Liver (tissue), 9 donors: ENCODE results near the gene HEYL. TPM values are rescaled to one million over a fixed set of nuclear protein-coding genes. Genes with fewer than 3 reads are reported as not detected.

ENCODE experiments used
- DNase-seq: peaks from one replicate; pipeline ENCODE4 v3.0.0-alpha.2; 2017; ENCODE audit warnings: low spot score
- H3K27ac ChIP-seq, 2 donors: one replicate each; pipeline ENCODE4 v1.7.0; 2013; ENCODE audit warnings: inconsistent platforms in 2 of 2, low read length in 2 of 2, control low read depth in 1 of 2, low read depth in 1 of 2, mild to moderate bottlenecking in 1 of 2
- H3K27me3 ChIP-seq, 4 donors: one replicate each; pipeline versions ENCODE4 v1.6.1 to v1.7.0; 2013; ENCODE audit warnings: low read length in 3 of 4, inconsistent platforms in 1 of 4, mild to moderate bottlenecking in 1 of 4, moderate library complexity in 1 of 4; ENCODE audit not compliant: control insufficient read depth in 4 of 4, insufficient read depth in 4 of 4
- H3K36me3 ChIP-seq, 4 donors: one replicate each; pipeline versions ENCODE4 v1.6.1 to v1.7.0; 2013; ENCODE audit warnings: low read length in 3 of 4, mild to moderate bottlenecking in 3 of 4, low read depth in 1 of 4, moderate library complexity in 1 of 4; ENCODE audit not compliant: control insufficient read depth in 4 of 4, insufficient read depth in 3 of 4
- H3K4me1 ChIP-seq, 4 donors: one replicate each; pipeline versions ENCODE4 v1.6.1 to v1.7.0; 2013; ENCODE audit warnings: low read length in 3 of 4, mild to moderate bottlenecking in 3 of 4, moderate library complexity in 1 of 4; ENCODE audit not compliant: control insufficient read depth in 4 of 4, insufficient read depth in 4 of 4
- H3K4me3 ChIP-seq, 3 donors: one replicate each; pipeline versions ENCODE4 v1.6.1 to v1.7.0; 2013; ENCODE audit warnings: low read length in 3 of 3, control low read depth in 1 of 3, low read depth in 1 of 3, mild to moderate bottlenecking in 1 of 3
- H3K9ac ChIP-seq, 2 donors: one replicate each; pipeline ENCODE4 v1.7.0; 2013; ENCODE audit warnings: low read length in 2 of 2, mild to moderate bottlenecking in 2 of 2, moderate library complexity in 2 of 2, control low read depth in 1 of 2, low read depth in 1 of 2
- H3K9me3 ChIP-seq, 4 donors: one replicate each; pipeline versions ENCODE4 v1.6.1 to v1.7.0; 2013; ENCODE audit warnings: low read length in 3 of 4; ENCODE audit not compliant: control insufficient read depth in 4 of 4
- EGR1 ChIP-seq, 2 donors: IDR thresholded peaks; 2 replicates each; pipeline ENCODE4 v1.6.1; 2016 to 2018; ENCODE audit warnings: antibody characterized with exemption in 2 of 2, low read depth in 2 of 2
- FOXA1 ChIP-seq: IDR thresholded peaks from 2 replicates; pipeline ENCODE4 v1.6.1; 2016; ENCODE audit warnings: antibody characterized with exemption
- FOXA2 ChIP-seq: IDR thresholded peaks from 2 replicates; pipeline ENCODE4 v1.6.1; 2016; ENCODE audit warnings: antibody characterized with exemption
- GABPA ChIP-seq, 2 donors: IDR thresholded peaks in 1 of 2; conservative IDR thresholded peaks in 1 of 2; 2 replicates each; pipeline ENCODE4 v1.6.1; 2016; ENCODE audit warnings: antibody characterized with exemption in 2 of 2, mild to moderate bottlenecking in 1 of 2, moderate library complexity in 1 of 2
- HNF4A ChIP-seq, 2 donors: conservative IDR thresholded peaks; 2 replicates each; pipeline ENCODE4 v1.6.1; 2016; ENCODE audit warnings: antibody characterized with exemption in 2 of 2, mild to moderate bottlenecking in 2 of 2
- HNF4G ChIP-seq: IDR thresholded peaks from 2 replicates; pipeline ENCODE4 v1.6.1; 2016; ENCODE audit warnings: antibody characterized with exemption
- JUND ChIP-seq, 2 donors: IDR thresholded peaks; 2 replicates each; pipeline ENCODE4 v1.6.1; 2016; ENCODE audit warnings: antibody characterized with exemption in 2 of 2
- NR2F2 ChIP-seq: IDR thresholded peaks from 2 replicates; pipeline ENCODE4 v1.6.1; 2016; ENCODE audit warnings: antibody characterized with exemption
- RAD21 ChIP-seq, 2 donors: IDR thresholded peaks; 2 replicates each; pipeline ENCODE4 v1.6.1; 2016; ENCODE audit warnings: antibody characterized with exemption in 2 of 2, mild to moderate bottlenecking in 2 of 2
- RXRA ChIP-seq, 2 donors: IDR thresholded peaks; 2 replicates each; pipeline ENCODE4 v1.6.1; 2017 to 2018; ENCODE audit warnings: antibody characterized with exemption in 2 of 2, mild to moderate bottlenecking in 1 of 2
- SP1 ChIP-seq: IDR thresholded peaks from 2 replicates; pipeline ENCODE4 v1.6.1; 2018; ENCODE audit warnings: antibody characterized with exemption, mild to moderate bottlenecking
- TAF1 ChIP-seq: conservative IDR thresholded peaks from 2 replicates; pipeline ENCODE4 v1.6.1; 2016; ENCODE audit warnings: antibody characterized with exemption, mild to moderate bottlenecking
- YY1 ChIP-seq: IDR thresholded peaks from 2 replicates; pipeline ENCODE4 v1.6.1; 2016; ENCODE audit warnings: antibody characterized with exemption, mild to moderate bottlenecking
- WGBS: extraction: QIAGEN DNeasy Blood & Tissue Kit; methylation state at CpG from one replicate; pipeline ENCODE4 v1.1.7; 2013; 5-methylcytosine and 5-hydroxymethylcytosine counted together
- polyA plus RNA-seq, 2 donors: library from polyadenylated mRNA; stranded (reverse) in 1 of 2; unstranded in 1 of 2; fragments of 200-250 nt in 1 of 2; fragments of >200 nt in 1 of 2; fragmentation: Nextera tagmentation in 1 of 2; extraction: Ambion mirVana in 1 of 2; gene quantifications; one replicate each; pipeline versions ENCODE4 v1.2.1 to v1.2.3, GENCODE V29; 2013 to 2015
- total RNA-seq, 2 donors: library from RNA; depleted of rRNA; stranded (reverse); fragments of >200 nt; gene quantifications; one replicate each; pipeline ENCODE4 v1.2.3, GENCODE V29; 2014
- TF ChIP-seq, protein P1 (sequence below): fragments of 150-350 bp; IDR thresholded peaks from 2 replicates; pipeline ENCODE4 v1.5.1; 2017; ENCODE audit warnings: improper control_type of control experiment, low read depth, low read length; ENCODE audit not compliant: missing input control
- TF ChIP-seq, protein P2 (sequence below): IDR thresholded peaks from 2 replicates; pipeline ENCODE4 v1.6.1; 2016; ENCODE audit warnings: antibody characterized with exemption
- TF ChIP-seq, protein P3 (sequence below): IDR thresholded peaks from 2 replicates; pipeline ENCODE4 v1.6.1; 2016; ENCODE audit warnings: antibody characterized with exemption, mild to moderate bottlenecking
- donor health status: healthy.
- donor health status: healthy.
- donor health status: healthy.
- donor health status: healthy.
- donor health status: healthy.

The HEYL gene
- total and polyA plus RNA-seq, 4 donors = 0.61 to 1.7 (median 1.2) TPM

DNA sequence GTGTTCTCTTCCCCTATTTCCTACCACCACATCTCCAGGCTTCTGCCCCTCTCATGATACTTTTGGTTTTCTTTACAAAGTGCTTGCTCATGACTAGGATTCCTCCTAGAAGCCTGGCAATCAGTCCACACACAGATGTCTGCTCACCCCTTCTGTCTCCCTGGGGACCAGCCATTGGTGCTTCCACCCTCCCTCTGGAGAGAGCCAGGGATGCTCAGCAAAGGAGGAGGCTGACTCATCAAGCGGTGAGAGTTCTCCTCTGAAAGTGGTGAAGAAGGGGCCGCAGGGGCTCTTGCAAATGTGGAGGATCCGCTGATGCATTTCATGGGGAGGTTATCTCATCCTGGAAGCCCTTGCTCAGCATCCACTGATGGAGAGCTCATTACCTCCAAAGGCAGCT lies 18.0 kb upstream of the HEYL start:
- no peak for TF ChIP-seq NR2F2
- no peak for TF ChIP-seq TAF1
- no peak for TF ChIP-seq JUND (IDR thresholded peaks at IDR 0.05)
- no peak for TF ChIP-seq EGR1 (IDR thresholded peaks at IDR 0.05; ENCODE audit: low read depth in 2 of 2)
- no peak for TF ChIP-seq GABPA (IDR thresholded peaks at IDR 0.05 in 1 of 2, conservative IDR thresholded peaks at IDR 0.05 in 1 of 2)
- no peak for TF ChIP-seq FOXA2
- no peak for TF ChIP-seq FOXA1
- no peaks in the 10 kb centered on the region for H3K27me3 ChIP-seq

GRCh38 chr1:39656391-39656790 lies 16.9 kb upstream of the HEYL start:
- Histone ChIP-seq H3K27me3 (no peaks in the 10 kb centered on the region), H3K27ac (no peak overlapping the region), H3K36me3 (no peaks in the 10 kb centered on the region), H3K9me3 (no peaks in the 10 kb centered on the region), H3K4me1 (peaks cover 0 to 6% (median 0%) of the 10 kb centered on the region in 4 donors), H3K9ac (no peak overlapping the region), H3K4me3 (no peak overlapping the region)
- DNase-seq = no peak
- WGBS = 68% methylated on average over 2 of the region's 2 CpGs
- TF ChIP-seq FOXA1 (no peak), YY1 (no peak), TAF1 (no peak), RAD21 (IDR thresholded peaks at IDR 0.05) (no peak), SP1 (no peak), EGR1 (IDR thresholded peaks at IDR 0.05; ENCODE audit: low read depth in 2 of 2) (no peak), NR2F2 (no peak), HNF4A (conservative IDR thresholded peaks at IDR 0.05) (no peak), HNF4G (no peak)
- TF ChIP-seq, protein P1, sequence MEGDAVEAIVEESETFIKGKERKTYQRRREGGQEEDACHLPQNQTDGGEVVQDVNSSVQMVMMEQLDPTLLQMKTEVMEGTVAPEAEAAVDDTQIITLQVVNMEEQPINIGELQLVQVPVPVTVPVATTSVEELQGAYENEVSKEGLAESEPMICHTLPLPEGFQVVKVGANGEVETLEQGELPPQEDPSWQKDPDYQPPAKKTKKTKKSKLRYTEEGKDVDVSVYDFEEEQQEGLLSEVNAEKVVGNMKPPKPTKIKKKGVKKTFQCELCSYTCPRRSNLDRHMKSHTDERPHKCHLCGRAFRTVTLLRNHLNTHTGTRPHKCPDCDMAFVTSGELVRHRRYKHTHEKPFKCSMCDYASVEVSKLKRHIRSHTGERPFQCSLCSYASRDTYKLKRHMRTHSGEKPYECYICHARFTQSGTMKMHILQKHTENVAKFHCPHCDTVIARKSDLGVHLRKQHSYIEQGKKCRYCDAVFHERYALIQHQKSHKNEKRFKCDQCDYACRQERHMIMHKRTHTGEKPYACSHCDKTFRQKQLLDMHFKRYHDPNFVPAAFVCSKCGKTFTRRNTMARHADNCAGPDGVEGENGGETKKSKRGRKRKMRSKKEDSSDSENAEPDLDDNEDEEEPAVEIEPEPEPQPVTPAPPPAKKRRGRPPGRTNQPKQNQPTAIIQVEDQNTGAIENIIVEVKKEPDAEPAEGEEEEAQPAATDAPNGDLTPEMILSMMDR = no peak

More for the DNA sequence above, 18.0 kb upstream of the HEYL start:
- Histone ChIP-seq H3K9me3 (no peaks in the 10 kb centered on the region), H3K36me3 (no peaks in the 10 kb centered on the region), H3K4me1 (peaks cover 0 to 6% (median 0%) of the 10 kb centered on the region in 4 donors), H3K27ac (no peak overlapping the region), H3K9ac (no peak overlapping the region), H3K4me3 (no peak overlapping the region)
- WGBS = 82% methylated on average over 3 of the region's 3 CpGs
- no peak for DNase-seq

DNA sequence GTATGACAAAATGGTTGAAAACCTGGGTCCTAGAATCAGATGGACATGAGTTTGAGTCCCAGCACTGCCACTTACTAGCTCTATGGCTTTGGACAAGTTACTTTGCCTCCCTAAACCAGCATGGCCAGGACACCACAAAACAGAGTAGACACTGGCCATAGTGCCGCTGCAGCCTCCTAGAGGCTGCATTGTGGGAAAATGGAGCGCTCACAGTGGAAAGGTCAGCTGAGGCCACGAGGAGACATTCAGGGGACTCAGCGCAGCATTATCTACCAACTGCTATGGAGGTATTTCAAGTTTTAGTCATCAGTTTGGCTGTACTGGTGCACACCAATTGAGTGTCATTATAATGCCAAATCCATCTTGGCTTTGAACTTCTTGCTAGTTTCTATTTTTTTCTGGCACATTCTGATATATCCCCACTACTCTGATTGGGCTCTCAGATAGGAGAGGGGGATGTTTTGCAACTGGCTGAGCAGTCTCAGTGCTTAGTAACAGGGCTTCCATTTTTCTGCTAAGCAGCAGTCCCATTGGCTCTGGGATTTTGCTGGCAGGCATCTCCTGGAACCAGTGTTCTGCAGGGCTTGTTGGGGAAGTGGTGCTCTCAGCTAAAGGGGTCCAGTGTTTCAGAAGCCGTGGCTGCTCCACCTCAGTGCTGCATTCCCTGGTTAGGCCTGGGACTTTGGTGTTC lies 16.3 kb upstream of the HEYL start:
- TF ChIP-seq HNF4A (conservative IDR thresholded peaks at IDR 0.05) = no peak
- TF ChIP-seq FOXA1 = no peak
- TF ChIP-seq FOXA2 = no peak
- no peak for TF ChIP-seq RXRA (IDR thresholded peaks at IDR 0.05)
- TF ChIP-seq TAF1 = no peak
- TF ChIP-seq, protein P1 = no peak
- no peak for TF ChIP-seq EGR1 (IDR thresholded peaks at IDR 0.05; ENCODE audit: low read depth in 2 of 2)
- TF ChIP-seq YY1 = no peak
- no peak for TF ChIP-seq JUND (IDR thresholded peaks at IDR 0.05)
- TF ChIP-seq, protein P2, sequence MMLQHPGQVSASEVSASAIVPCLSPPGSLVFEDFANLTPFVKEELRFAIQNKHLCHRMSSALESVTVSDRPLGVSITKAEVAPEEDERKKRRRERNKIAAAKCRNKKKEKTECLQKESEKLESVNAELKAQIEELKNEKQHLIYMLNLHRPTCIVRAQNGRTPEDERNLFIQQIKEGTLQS = no peak
- TF ChIP-seq HNF4G = no peak
- TF ChIP-seq, protein P3, sequence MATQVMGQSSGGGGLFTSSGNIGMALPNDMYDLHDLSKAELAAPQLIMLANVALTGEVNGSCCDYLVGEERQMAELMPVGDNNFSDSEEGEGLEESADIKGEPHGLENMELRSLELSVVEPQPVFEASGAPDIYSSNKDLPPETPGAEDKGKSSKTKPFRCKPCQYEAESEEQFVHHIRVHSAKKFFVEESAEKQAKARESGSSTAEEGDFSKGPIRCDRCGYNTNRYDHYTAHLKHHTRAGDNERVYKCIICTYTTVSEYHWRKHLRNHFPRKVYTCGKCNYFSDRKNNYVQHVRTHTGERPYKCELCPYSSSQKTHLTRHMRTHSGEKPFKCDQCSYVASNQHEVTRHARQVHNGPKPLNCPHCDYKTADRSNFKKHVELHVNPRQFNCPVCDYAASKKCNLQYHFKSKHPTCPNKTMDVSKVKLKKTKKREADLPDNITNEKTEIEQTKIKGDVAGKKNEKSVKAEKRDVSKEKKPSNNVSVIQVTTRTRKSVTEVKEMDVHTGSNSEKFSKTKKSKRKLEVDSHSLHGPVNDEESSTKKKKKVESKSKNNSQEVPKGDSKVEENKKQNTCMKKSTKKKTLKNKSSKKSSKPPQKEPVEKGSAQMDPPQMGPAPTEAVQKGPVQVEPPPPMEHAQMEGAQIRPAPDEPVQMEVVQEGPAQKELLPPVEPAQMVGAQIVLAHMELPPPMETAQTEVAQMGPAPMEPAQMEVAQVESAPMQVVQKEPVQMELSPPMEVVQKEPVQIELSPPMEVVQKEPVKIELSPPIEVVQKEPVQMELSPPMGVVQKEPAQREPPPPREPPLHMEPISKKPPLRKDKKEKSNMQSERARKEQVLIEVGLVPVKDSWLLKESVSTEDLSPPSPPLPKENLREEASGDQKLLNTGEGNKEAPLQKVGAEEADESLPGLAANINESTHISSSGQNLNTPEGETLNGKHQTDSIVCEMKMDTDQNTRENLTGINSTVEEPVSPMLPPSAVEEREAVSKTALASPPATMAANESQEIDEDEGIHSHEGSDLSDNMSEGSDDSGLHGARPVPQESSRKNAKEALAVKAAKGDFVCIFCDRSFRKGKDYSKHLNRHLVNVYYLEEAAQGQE = no peak
- Histone ChIP-seq H3K36me3 (no peaks in the 10 kb centered on the region), H3K4me3 (no peak overlapping the region), H3K9ac (no peak overlapping the region), H3K27ac (no peak overlapping the region), H3K9me3 (no peaks in the 10 kb centered on the region), H3K4me1 (peaks cover 0 to 6% (median 0%) of the 10 kb centered on the region in 4 donors), H3K27me3 (no peaks in the 10 kb centered on the region)
- WGBS = 74% methylated on average over 5 of the region's 5 CpGs
- DNase-seq = no peak
